Adrenal gland (tissue), 5 donors: Measurements from ENCODE around the gene EPN3.

Experiments
- POLR2A ChIP-seq, 2 donors: fragments of 450-650 bp; IDR thresholded peaks; one replicate each; pipeline ENCODE4 v1.6.1; 2017; ENCODE audit warnings: antibody characterized with exemption in 2 of 2, mild to moderate bottlenecking in 2 of 2, moderate library complexity in 1 of 2
- TF ChIP-seq, protein P1 (sequence below), 6 experiments: fragments of 450-650 bp in 4 of 6; fragments of 200-600 bp in 2 of 6; sonication (generic) in 1 of 6; IDR thresholded peaks; 1 replicate in 5 of 6; 2 replicates in 1 of 6; pipeline versions ENCODE4 v1.5.1 to v1.8.0; 2016 to 2021; ENCODE audit warnings: antibody characterized with exemption in 6 of 6, mild to moderate bottlenecking in 2 of 6, moderate library complexity in 1 of 6
- donor health status: DM: no; HTN: no; CAD: no.

DNA sequence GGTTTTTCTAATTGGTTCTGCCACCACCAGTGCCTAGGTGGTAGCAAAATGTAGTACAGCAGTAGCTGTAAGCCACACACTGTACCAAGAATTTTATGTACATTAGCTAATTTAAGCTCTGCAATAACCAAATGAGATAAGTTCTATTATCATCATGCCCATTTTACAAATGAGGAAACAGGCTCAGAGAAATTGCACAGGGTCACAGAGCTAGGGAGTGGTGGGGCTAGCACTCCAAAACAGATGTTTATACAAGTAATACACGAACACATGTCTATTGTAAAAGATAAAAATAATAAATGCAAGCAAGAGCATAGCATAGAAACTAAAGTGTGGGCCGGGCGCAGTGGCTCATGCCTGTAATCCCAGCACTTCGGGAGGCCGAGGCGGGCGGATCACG, 40.3 kb upstream of the EPN3 start:
- TF ChIP-seq, protein P1, sequence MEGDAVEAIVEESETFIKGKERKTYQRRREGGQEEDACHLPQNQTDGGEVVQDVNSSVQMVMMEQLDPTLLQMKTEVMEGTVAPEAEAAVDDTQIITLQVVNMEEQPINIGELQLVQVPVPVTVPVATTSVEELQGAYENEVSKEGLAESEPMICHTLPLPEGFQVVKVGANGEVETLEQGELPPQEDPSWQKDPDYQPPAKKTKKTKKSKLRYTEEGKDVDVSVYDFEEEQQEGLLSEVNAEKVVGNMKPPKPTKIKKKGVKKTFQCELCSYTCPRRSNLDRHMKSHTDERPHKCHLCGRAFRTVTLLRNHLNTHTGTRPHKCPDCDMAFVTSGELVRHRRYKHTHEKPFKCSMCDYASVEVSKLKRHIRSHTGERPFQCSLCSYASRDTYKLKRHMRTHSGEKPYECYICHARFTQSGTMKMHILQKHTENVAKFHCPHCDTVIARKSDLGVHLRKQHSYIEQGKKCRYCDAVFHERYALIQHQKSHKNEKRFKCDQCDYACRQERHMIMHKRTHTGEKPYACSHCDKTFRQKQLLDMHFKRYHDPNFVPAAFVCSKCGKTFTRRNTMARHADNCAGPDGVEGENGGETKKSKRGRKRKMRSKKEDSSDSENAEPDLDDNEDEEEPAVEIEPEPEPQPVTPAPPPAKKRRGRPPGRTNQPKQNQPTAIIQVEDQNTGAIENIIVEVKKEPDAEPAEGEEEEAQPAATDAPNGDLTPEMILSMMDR (IDR thresholded peaks at IDR 0.05): no peak
- TF ChIP-seq POLR2A (IDR thresholded peaks at IDR 0.05): no peak
